Measurements from ENCODE around the gene FSTL4.

Gene FSTL4

DNA sequence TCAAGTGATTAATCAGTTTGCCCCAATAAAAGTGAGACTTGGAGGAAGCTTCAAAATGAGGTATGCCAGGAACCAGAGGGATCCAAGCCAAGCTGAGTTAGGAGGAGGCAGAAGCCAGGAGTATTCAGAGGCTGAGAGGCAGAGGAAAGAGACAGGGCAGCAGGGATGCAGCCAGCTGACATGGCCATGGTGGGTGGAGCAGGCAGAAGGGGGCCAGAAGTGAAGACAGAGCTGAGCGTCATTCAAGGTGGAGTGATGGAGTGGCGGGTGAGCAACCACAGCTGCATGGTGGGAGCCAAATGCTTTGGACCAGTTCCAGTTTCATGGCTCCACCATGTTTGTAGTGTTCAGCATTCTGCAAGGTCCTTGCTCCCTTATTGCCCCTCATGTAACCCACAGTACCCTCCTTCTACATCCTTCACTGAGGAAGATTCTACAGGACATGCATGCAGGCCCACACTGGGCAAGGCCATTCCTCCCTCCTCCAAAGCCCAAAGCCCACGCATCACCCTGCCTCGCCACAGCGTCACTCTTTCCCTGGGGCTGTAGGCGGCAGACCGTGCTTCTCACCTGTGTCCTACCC, 100.6 kb downstream of the FSTL4 start:
- DNase-seq = no peak

DNA sequence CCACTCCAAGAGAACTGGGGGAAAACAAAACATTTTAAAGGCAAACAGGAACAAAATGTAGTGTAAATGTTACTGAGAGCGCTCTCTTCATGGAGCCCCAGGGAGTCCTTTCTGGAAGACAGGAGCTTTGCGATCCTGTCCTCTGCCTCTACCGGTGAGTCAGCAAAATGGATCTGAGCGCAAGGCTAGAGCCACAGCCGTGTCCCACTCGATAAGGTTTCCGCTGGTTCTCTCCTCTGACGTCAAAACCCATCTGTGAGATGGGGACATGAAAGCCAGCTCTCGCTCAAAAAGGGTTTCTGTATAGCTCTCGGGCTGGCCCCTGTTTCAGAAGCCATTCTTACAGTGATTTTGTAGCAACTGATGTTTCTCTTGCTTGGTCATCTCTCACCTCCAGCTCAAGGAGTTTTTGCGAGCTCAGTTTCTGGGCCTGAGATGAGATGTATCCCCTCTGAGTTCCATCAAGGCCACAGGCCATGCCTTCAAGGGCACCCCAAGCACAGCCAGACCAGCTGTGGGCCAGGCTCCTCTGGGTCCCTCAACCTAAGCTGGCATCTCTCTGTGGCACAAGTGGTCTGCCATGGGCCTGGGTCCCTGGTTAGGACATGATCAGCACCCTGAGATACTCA, 101.6 kb downstream of the FSTL4 start:
- DNase-seq = no peak

DNA sequence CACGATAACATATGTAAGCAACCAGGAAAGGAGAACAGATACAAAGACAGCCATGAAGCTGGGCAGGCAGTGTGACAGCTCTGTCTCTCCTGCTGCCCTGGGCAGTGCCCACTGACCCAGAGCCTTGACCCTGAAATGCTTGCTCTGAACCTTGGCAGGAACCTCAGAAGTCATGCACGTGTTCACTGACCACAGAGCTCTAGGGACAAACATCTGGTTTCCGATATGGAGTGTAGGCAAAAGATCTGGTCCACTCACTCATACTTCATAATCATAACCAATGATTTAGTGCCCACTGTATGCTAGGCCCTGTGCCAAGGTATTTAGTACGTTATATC, 102.6 kb downstream of the FSTL4 start:
- DNase-seq = no peak

- DNase-seq = no peak
Observed at GRCh38 chr5:133508845-133509741, 103.2 kb downstream of the FSTL4 start.

- no peak for DNase-seq
Observed at GRCh38 chr5:133508331-133508730, 104.0 kb downstream of the FSTL4 start.

DNA sequence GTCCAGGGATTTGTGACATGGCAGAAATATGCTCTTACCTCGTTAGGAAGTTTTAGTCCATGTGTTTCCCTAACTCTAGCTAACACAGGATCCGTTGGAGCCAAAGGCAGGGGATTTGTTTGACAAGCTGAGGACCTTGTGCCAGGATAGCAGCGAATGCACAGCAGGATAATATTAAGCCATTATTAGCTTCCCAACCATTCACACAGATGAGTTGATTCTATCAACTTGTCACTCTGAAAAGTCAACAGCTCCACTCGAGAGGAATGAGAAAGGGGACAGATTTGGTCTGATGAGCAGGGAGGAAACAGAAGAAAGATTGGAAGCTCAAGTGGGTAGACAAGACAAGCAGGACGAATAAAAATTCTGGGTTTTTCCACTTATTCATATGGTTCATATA, 106.2 kb downstream of the FSTL4 start:
- DNase-seq = no peak

DNA sequence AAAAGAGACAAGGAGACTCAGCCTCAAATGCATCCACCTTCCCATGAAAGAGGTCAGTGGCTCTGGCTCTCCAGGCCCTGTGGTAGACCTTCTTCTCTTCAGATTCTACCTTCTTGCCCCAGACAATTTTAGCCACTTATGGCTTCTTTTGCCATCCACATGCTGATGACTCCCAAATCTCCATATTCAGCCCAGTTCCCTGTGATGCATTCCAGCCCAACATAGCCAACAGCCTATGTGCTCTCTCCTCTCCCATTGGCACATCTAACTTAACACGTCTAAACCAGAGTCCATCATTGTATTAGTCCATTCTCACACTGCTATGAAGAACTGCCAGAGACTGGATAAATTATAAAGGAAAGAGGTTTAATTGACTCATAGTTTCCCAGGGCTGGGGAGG, 108.8 kb downstream of the FSTL4 start:
- DNase-seq = no peak

DNA sequence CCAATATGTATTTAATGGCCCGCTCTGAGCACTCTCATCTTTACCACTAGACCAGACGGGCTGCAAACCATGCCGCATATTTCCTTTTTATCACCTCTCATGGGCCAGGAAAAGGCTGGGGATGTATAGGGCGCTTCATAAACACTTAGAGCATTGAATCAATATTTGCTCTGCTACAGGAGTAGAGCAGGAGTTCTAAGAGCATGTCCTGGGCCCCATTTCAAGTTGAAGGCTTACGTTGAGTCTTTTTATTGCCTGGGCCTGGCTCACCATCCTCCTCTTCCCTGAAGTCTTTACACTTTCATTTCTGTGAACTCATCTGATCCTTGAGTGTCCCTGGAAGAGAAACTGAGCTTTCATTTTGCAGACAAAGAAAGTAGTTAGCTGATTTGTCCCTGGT, 112.4 kb downstream of the FSTL4 start:
- no peak for DNase-seq

DNA sequence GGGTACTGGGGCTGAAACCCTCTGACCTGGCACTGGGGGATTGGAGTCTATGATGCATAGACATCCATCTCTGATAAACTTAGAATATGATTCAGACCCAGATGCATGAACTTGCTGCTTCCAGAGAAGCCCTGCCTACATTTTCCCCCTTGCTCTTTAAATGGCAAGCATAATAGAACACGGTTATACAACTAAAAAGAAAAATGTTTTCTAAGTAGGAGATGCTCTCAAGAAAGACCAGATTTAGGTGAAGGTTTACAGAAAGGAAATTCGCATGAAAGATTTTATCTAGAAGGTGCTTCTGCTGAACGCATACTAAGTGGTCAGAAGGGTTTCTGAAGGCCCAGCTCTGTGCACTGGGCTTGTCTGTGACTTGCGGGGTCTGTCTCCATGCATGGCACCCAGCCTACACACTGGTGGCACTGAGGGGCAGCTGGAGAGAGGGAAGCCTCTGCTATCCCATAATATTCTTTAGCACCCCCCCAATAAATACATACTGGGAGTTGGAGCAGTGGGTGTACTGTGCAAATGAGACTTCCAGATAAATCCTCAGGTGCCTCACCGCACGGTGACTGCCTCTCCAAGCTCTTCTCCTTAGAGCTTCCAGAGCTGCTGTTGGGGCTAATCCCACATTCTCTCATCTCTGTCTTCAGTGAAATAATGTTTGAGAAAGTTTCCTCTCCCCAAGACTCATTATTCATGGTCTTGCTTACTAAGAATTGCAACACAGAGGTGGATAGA, 114.6 kb downstream of the FSTL4 start:
- no peak for DNase-seq

- DNase-seq = no peak
Observed at GRCh38 chr5:133496631-133497030, 115.7 kb downstream of the FSTL4 start.

DNA sequence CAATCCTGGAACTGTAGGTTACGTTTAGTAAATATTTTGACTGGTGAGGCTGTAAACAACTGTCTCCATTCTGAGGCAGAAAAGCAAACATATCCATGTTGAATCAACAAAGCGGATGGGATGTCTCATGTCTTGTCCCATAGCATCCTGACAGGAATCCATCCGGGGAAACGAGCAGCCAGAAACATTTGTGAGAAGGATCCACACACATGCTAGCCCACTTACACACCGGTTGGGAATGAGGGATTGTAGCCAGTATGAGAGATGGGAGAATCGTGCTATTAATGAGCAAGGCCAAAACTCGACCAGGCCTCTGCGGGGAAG, 117.5 kb downstream of the FSTL4 start:
- no peak for DNase-seq

GRCh38 chr5:133494232-133494922, 118.0 kb downstream of the FSTL4 start:
- no peak for DNase-seq

GRCh38 chr5:133489632-133490031, 122.7 kb downstream of the FSTL4 start:
- no peak for DNase-seq

DNA sequence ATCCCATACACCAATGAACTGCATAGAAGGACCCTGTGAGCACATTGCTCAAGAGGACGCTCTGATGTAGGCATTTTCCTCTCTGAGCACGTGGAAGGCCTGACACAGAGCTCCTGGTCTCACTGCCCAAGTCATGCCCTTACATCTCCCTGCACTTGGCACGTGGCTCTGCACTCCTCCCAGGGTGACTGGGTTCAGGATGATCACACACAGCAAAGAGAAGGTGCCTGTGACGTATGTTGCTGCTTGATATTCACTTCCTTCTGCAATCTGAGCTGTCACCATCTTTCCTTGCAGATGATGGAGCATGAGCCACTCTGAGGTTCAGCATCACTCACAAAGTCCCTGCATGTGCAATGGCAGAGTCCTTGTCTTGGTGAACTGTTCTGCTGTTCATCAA, 125.2 kb downstream of the FSTL4 start:
- DNase-seq = no peak

GRCh38 chr5:133485468-133485867, 126.9 kb downstream of the FSTL4 start:
- no peak for DNase-seq

GRCh38 chr5:133483406-133484090, 128.8 kb downstream of the FSTL4 start:
- no peak for DNase-seq

DNA sequence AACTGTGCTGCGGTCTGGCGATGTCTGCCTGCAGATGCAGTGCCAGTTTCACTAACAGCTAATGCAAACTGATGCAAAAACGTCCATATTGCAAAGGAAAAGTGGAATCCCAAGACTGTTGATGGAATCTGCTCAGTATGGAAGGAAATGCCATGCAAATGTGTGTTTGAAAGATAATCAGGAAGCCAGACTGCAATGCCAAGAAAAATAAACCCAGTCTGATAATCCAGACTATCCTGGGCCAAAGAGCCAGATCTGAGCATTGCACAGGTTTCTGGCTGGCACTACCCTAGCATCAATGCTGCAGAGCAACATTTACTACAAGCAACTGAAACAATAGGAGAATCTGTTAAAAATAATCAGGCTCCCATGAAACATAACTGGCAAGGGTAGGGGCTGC, 130.3 kb downstream of the FSTL4 start:
- no peak for DNase-seq

DNA sequence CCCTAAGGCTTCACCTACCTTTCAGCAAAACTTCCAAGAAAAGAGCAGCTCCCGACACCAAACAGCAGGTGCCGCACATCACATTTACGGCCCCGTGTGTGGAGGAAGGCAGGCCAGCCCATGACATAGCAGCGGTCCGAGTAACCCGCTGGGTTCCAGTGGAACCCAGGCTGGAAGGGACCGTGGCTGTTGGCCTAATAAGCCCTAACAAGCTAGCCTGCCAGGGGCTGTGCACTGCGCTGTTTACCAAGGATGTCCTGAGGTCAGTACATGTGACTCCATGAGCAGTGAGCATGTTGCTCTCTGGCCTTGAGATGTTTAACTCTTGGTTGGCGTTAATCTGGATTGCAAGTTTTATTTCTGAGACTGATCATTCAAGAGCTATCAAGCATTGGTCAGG, 131.5 kb downstream of the FSTL4 start:
- DNase-seq = no peak

GRCh38 chr5:133480366-133480765, 132.0 kb downstream of the FSTL4 start:
- no peak for DNase-seq

DNA sequence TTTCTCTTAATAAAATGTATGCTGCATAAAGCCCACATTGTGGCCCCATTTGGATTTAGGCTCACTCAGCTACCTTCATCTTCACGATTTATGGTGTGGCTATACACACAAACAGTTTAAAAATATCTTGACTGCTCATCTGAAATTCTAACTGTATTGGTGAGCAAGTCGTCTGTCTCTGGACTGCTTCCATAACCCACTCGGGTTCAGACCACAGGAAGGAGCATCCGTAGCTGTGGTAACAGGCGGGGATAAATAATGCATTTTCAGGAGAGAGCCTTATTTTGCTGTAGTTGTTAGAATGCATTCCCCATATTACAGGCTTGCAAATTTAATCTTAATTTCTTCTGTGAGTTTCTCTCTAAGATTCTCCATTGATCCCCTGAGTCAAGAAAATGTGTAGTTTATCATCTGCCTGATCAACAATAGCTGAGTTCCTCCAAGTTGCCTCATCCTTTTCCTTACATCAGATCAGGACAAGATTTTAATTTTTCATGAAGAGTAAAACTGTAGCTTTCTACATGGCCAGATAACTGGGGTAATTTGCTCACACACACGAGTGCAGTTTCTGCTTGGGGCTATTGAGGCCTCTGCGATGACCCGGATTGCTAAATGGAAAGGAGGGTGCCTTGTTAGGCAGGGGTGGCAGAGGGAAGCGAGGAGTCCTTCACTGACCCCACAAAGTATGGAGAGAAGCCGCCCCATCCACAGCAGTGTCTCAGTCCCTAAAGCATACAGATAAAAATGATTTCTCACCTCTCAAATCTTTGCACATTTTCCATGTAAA, 133.9 kb downstream of the FSTL4 start:
- no peak for DNase-seq

- no peak for DNase-seq
Observed at GRCh38 chr5:133475986-133476385, 136.4 kb downstream of the FSTL4 start.
